ENCODE measurements around the gene CCSER2.

DNA sequence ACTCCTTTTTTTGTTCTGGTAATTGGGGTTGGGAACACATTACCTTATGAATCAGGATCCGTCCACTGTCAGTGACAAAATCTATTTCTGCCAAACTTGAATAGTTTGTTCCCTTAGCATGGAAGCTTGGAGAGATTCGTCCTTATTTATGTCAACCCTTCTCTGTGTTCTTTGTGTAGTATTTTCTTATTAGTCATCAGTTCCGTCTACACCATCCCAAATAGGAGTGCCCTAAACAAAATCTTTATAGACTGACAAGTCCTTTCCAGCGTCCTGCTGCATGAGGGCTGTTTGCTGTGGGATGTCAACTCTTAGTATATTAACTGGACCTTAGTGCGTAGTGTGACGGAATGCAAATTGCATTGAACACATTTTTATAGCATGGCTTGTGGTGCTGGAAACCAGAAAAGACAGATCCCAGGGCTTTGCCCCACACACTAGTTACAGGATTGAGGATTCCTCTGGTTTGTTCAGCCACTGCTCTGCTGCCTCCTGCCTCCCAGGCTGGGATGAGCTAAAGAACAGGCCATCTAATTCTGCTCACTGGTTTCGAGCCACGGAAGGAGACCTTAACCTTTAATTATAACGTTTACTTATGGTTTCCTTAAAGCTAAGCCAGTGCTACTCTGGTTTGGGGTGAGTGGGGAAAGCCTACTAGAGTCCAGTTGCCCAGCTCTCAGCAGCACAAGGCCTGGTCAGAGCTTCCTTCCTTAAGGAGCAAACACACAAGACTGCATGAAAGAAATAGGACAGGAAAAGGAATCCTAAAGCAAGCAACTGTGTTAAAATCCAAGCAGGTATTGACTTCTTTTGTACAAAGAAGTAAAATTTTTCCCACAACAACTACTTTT is 194.4 kb downstream of the CCSER2 start:
- TF ChIP-seq, protein P1, sequence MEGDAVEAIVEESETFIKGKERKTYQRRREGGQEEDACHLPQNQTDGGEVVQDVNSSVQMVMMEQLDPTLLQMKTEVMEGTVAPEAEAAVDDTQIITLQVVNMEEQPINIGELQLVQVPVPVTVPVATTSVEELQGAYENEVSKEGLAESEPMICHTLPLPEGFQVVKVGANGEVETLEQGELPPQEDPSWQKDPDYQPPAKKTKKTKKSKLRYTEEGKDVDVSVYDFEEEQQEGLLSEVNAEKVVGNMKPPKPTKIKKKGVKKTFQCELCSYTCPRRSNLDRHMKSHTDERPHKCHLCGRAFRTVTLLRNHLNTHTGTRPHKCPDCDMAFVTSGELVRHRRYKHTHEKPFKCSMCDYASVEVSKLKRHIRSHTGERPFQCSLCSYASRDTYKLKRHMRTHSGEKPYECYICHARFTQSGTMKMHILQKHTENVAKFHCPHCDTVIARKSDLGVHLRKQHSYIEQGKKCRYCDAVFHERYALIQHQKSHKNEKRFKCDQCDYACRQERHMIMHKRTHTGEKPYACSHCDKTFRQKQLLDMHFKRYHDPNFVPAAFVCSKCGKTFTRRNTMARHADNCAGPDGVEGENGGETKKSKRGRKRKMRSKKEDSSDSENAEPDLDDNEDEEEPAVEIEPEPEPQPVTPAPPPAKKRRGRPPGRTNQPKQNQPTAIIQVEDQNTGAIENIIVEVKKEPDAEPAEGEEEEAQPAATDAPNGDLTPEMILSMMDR (IDR thresholded peaks at IDR 0.05) = no peak
- no peak for TF ChIP-seq POLR2A (IDR thresholded peaks at IDR 0.05)

Data from thyroid gland (tissue), 4 donors.